GDM1 (cell line): ENCODE results near the gene ACVR2B.

Experiments
- DNase-seq: peaks from one replicate; lab custom pipeline; 2025; lab: John Stamatoyannopoulos, UW

The ACVR2B gene

GRCh38 chr3:38533285-38533976 lies 79.7 kb downstream of the ACVR2B start:
- DNase-seq, result no peak

GRCh38 chr3:38534180-38534579 lies 80.5 kb downstream of the ACVR2B start:
- no peak for DNase-seq

GRCh38 chr3:38534604-38535003 lies 80.9 kb downstream of the ACVR2B start:
- DNase-seq, result no peak

GRCh38 chr3:38536671-38537070 lies 83.0 kb downstream of the ACVR2B start:
- DNase-seq, result no peak

- DNase-seq, result no peak
These were observed 85.2 kb downstream of the ACVR2B start for GRCh38 chr3:38538773-38539353.

- no peak for DNase-seq
These were observed 88.1 kb downstream of the ACVR2B start for GRCh38 chr3:38541806-38542205.
